Activated B cell treated with CpG ODN at 0.5 μM for 24 hours (primary cell): ENCODE measurements around the gene SFMBT1. TPM values are rescaled to one million over a fixed set of nuclear protein-coding genes. Genes with fewer than 3 reads are reported as not detected.
A peak's percentile ranks its signal among the peaks of the same experiment; 100 is the strongest.

ENCODE experiments used
- ATAC-seq: fragments of 200-7000 bp; cut with Tn5 transposase; one replicate; pipeline ENCODE4 v1.10.0; 2021; ENCODE audit warnings: low read depth, mild to moderate bottlenecking, moderate library complexity
- CTCF ChIA-PET: fragments of 350-600 bp; sonication (Branson Sonifier 250); formaldehyde crosslinking; loops from one replicate; lab custom pipeline; 2021; ENCODE audit warnings: antibody characterized with exemption; lab: Charles Lee
- POLR2A ChIA-PET: fragments of 350-600 bp; sonication (Branson Sonifier 250); formaldehyde crosslinking; loops from one replicate; lab custom pipeline; 2021; ENCODE audit warnings: antibody characterized with exemption; lab: Charles Lee
- DNase-seq: peaks from one replicate; pipeline ENCODE4 v3.0.0; 2022
- H3K27ac Mint-ChIP-seq: one replicate; pipeline ENCODE4 v1.8.0; 2020; ENCODE audit warnings: mixed read lengths
- H3K27me3 Mint-ChIP-seq: one replicate; pipeline ENCODE4 v1.8.0; 2021; ENCODE audit warnings: mixed read lengths
- H3K36me3 Mint-ChIP-seq: one replicate; pipeline ENCODE4 v1.8.0; 2021; ENCODE audit warnings: low read depth, mixed read lengths
- H3K4me1 Mint-ChIP-seq: one replicate; pipeline ENCODE4 v1.8.0; 2021; ENCODE audit warnings: mixed read lengths
- H3K4me3 Mint-ChIP-seq: one replicate; pipeline ENCODE4 v1.8.0; 2020; ENCODE audit warnings: mild to moderate bottlenecking, mixed read lengths
- H3K9me3 Mint-ChIP-seq: one replicate; pipeline ENCODE4 v1.8.0; 2020; ENCODE audit warnings: mixed read lengths
- CTCF ChIP-seq: fragments of 200-600 bp; IDR thresholded peaks from one replicate; pipeline ENCODE4 v1.8.0; 2022; ENCODE audit warnings: antibody characterized with exemption, mild to moderate bottlenecking
- intact Hi-C: fragments of 100-400 bp; cut with micrococcal nuclease; formaldehyde crosslinking; loops from one replicate; pipeline ENCODE4 v1.15.1; 2024
- total RNA-seq: library from RNA; stranded (reverse); gene quantifications from 2 replicates; pipeline ENCODE4 v1.2.3, GENCODE V29; 2022

SFMBT1 gene
- total RNA-seq, 1 donor from 2014 or later = 31.6 TPM

DNA sequence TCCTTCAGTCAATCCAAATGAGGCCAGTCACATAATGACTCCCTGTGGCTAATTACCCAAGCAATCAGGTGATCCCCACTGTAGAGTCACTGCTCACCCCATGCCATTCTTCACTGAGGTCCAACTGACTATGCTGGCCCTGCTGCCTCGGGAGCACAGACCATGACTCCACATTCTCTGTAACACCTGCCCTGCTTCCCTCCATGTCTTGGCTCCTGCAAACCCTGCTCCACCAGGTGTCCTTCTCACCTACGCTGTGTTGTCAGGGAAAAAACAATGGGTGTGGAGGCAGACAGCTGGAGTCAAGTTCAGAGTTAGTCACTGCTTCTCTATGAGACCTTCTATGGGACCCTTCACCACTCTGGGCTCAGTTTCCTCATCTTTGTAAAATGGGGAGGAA is 6.1 kb upstream of the SFMBT1 start:
- TF ChIP-seq CTCF = no peak
- POLR2A ChIA-PET = no interaction called here
- Mint-ChIP-seq H3K27ac (no peak overlapping the region), H3K4me1 (peaks cover 8% of the 10 kb centered on the region), H3K9me3 (no peaks in the 10 kb centered on the region), H3K27me3 (no peaks in the 10 kb centered on the region), H3K4me3 (no peak overlapping the region), H3K36me3 (no peaks in the 10 kb centered on the region)
- no peak for ATAC-seq
- intact Hi-C loops = no loop called here
- CTCF ChIA-PET = no interaction called here
- no peak for DNase-seq

DNA sequence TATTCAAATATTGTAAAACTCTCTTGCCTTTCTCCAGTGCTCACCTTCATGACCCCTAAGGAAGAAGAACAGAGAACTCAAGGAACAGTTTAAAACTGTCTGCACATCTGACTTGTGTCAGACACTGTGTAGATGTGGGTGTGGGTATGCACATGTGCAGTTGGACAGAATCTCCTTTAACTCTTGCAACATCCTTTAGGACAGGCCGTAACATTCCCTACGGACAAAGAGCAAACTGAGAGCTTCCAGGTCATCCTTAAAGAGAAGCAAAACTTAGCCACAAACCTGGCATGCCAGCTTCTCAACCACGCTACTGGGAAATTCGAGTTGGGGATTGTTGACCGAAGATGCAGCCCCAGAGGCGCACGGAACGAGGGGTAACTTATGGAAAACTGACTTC is 4.1 kb upstream of the SFMBT1 start:
- no peak for ATAC-seq
- H3K4me1 Mint-ChIP-seq = peaks cover 11% of the 10 kb centered on the region
- intact Hi-C loops = loop anchor here (5.0 to 10.0 kb wide), 2 partner anchors 93 to 515 kb away; partner anchors contain the start of genes NT5DC2 and UQCC5
- H3K27me3 Mint-ChIP-seq = no peaks in the 10 kb centered on the region
- no peak overlapping the region for H3K4me3 Mint-ChIP-seq
- TF ChIP-seq CTCF = no peak
- no peak for DNase-seq
- H3K36me3 Mint-ChIP-seq = no peaks in the 10 kb centered on the region
- POLR2A ChIA-PET = no interaction called here
- H3K9me3 Mint-ChIP-seq = no peaks in the 10 kb centered on the region
- CTCF ChIA-PET = interaction anchor here (0.8 kb wide), 1 partner anchor 115 kb away, joined by 3 read pairs; no protein-coding TSS in a partner anchor
- no peak overlapping the region for H3K27ac Mint-ChIP-seq

GRCh38 chr3:53046171-53047170 is 598 bp upstream of the SFMBT1 start:
- ATAC-seq = peak; percentile 54
- peak overlapping the region; percentile 85 for H3K4me3 Mint-ChIP-seq

GRCh38 chr3:53044711-53045517 is 959 bp downstream of the SFMBT1 start:
- Mint-ChIP-seq H3K9me3 (no peaks in the 10 kb centered on the region), H3K4me3 (peak overlapping the region; percentile 95), H3K36me3 (peaks cover 4% of the 10 kb centered on the region), H3K4me1 (peaks cover 38% of the 10 kb centered on the region), H3K27ac (peak overlapping the region; percentile 97), H3K27me3 (no peaks in the 10 kb centered on the region)
- ATAC-seq (peak; percentile 46), DNase-seq (peak; percentile 67)
- ChIA-PET CTCF (interaction anchor here (0.9 to 1.7 kb wide), 6 partner anchors 85 to 111 kb away, joined by 3 to 9 read pairs (median 6); no protein-coding TSS in a partner anchor), POLR2A (interaction anchor here (0.6 to 3.0 kb wide), 9 partner anchors 14 to 274 kb away, joined by 3 to 22 read pairs (median 4); partner anchors contain the start of gene NEK4)
- no peak for TF ChIP-seq CTCF
- intact Hi-C loops = loop anchor here (2.0 to 10.0 kb wide), 4 partner anchors 14 to 510 kb away; partner anchors contain the start of genes NT5DC2 and UQCC5

More at GRCh38 chr3:53046171-53047170, 598 bp upstream of the SFMBT1 start:
- H3K9me3 Mint-ChIP-seq = no peaks in the 10 kb centered on the region
- peak overlapping the region; percentile 86 for H3K27ac Mint-ChIP-seq
- TF ChIP-seq CTCF = no peak
- intact Hi-C loops = loop anchor here (1.0 to 10.0 kb wide), 12 partner anchors 26 to 512 kb away; partner anchors contain the start of genes GNL3, NEK4, NT5DC2 and RFT1
- H3K4me1 Mint-ChIP-seq = peaks cover 26% of the 10 kb centered on the region
- peaks cover 4% of the 10 kb centered on the region for H3K36me3 Mint-ChIP-seq
- H3K27me3 Mint-ChIP-seq = no peaks in the 10 kb centered on the region
- POLR2A ChIA-PET = interaction anchor here (0.5 to 3.0 kb wide), 22 partner anchors 11 to 1661 kb away, joined by 3 to 22 read pairs (median 4); partner anchors contain the start of genes GLT8D1, MANF, NEK4 and SPCS1
- CTCF ChIA-PET = interaction anchor here (0.6 to 1.7 kb wide), 11 partner anchors 59 to 152 kb away, joined by 3 to 9 read pairs (median 3); partner anchors contain the start of gene STIMATE
- peak; percentile 74 for DNase-seq
